ENCODE measurements around the gene POLR3H. TPM values are rescaled to one million over a fixed set of nuclear protein-coding genes. Genes with fewer than 3 reads are reported as not detected.
A peak's percentile ranks its signal among the peaks of the same experiment; 100 is the strongest.

The POLR3H gene
- polyA plus RNA-seq, 1 donor (not counting 4 experiments of a cell fraction or from before 2014, with no cell fraction given), result 44.7 TPM

GRCh38 chr22:41517172-41518047 is 26.9 kb downstream of the POLR3H start:
- dilution Hi-C loops (cut with MboI; ENCODE audit: extremely low pct_ligation_motif_present, low sequenced_read_pairs), result no loop called here
- FAIRE-seq, result peak; percentile 86
- Histone ChIP-seq H3K9me1 (ENCODE audit: control insufficient read depth, extremely low read depth, insufficient read depth, low read length) (no peaks in the 10 kb centered on the region), H3K4me3 (ENCODE audit: control insufficient read depth in 2 of 3, extremely low read depth in 1 of 3, insufficient read depth in 2 of 3, low read depth in 1 of 3, low read length in 3 of 3) (no peak overlapping the region), H2AFZ (ENCODE audit: control insufficient read depth, low read length) (no peak overlapping the region), H4K20me1 (ENCODE audit: control insufficient read depth, extremely low read depth, insufficient read depth, low read length) (no peaks in the 10 kb centered on the region), H3K36me3 (ENCODE audit: control insufficient read depth in 2 of 2, extremely low read depth in 1 of 2, insufficient read depth in 2 of 2, low read length in 2 of 2) (peaks cover 26 to 39% of the 10 kb centered on the region in 2 experiments), H3K79me2 (ENCODE audit: control insufficient read depth, insufficient read depth, low read length) (no peaks in the 10 kb centered on the region), H3K9ac (ENCODE audit: control insufficient read depth, extremely low read depth, insufficient read depth, low read length) (no peak overlapping the region), H3K4me1 (ENCODE audit: control insufficient read depth, extremely low read depth, insufficient read depth, low read length) (peaks cover 22% of the 10 kb centered on the region), H3K4me2 (ENCODE audit: control insufficient read depth, extremely low read depth, insufficient read depth, low read depth, low read length) (peak overlapping the region; percentile 71), H3K9me3 (ENCODE audit: control insufficient read depth, low read depth, low read length) (no peaks in the 10 kb centered on the region), H3K27ac (ENCODE audit: control insufficient read depth, insufficient read depth, low read length) (peak overlapping the region; percentile 65), H3K27me3 (ENCODE audit: control insufficient read depth, extremely low read depth, insufficient read depth, low read length) (no peaks in the 10 kb centered on the region)
- TF ChIP-seq EZH2 (IDR thresholded peaks at IDR 0.05; ENCODE audit: low read length), result no peak
- peak; percentile 85 to 92 (median 87) for TF ChIP-seq CTCF (optimal IDR thresholded peaks at IDR 0.05 in 1 of 3, IDR thresholded peaks at IDR 0.05 in 1 of 3, conservative IDR thresholded peaks at IDR 0.05 in 1 of 3; ENCODE audit: extremely low read depth in 1 of 3, insufficient read depth in 2 of 3, low read length in 3 of 3)
- DNase-seq (ENCODE audit: low read depth, low spot score), result no peak

DNA sequence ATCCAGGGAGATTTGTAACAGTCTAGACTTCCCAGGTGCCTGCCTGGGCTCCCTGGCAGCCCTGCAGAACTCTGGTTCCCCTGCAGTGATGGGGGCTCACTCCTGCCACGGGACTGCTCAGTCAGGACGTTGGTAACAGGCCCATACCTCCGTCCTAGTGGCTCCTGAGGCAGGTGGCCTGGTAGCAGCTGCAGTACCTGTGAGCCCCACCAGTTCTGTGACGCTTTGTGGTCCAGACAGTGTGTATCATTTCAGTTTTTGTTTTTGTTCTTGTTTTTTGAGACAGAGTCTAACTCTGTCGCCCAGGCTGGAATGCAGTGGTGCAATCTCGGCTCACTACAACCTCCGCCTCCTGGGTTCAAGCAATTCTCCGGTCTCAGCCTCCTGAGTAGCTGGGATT is 27.8 kb downstream of the POLR3H start:
- Histone ChIP-seq H3K4me1 (ENCODE audit: control insufficient read depth, extremely low read depth, insufficient read depth, low read length) (peaks cover 23% of the 10 kb centered on the region), H3K27ac (ENCODE audit: control insufficient read depth, insufficient read depth, low read length) (no peak overlapping the region), H3K9me1 (ENCODE audit: control insufficient read depth, extremely low read depth, insufficient read depth, low read length) (no peaks in the 10 kb centered on the region), H3K4me2 (ENCODE audit: control insufficient read depth, extremely low read depth, insufficient read depth, low read depth, low read length) (no peak overlapping the region), H3K9me3 (ENCODE audit: control insufficient read depth, low read depth, low read length) (no peaks in the 10 kb centered on the region), H3K27me3 (ENCODE audit: control insufficient read depth, extremely low read depth, insufficient read depth, low read length) (no peaks in the 10 kb centered on the region), H4K20me1 (ENCODE audit: control insufficient read depth, extremely low read depth, insufficient read depth, low read length) (no peaks in the 10 kb centered on the region), H3K36me3 (ENCODE audit: control insufficient read depth in 2 of 2, extremely low read depth in 1 of 2, insufficient read depth in 2 of 2, low read length in 2 of 2) (peaks cover 28 to 41% of the 10 kb centered on the region in 2 experiments), H2AFZ (ENCODE audit: control insufficient read depth, low read length) (no peak overlapping the region), H3K4me3 (ENCODE audit: control insufficient read depth in 2 of 3, extremely low read depth in 1 of 3, insufficient read depth in 2 of 3, low read depth in 1 of 3, low read length in 3 of 3) (no peak overlapping the region), H3K79me2 (ENCODE audit: control insufficient read depth, insufficient read depth, low read length) (no peaks in the 10 kb centered on the region), H3K9ac (ENCODE audit: control insufficient read depth, extremely low read depth, insufficient read depth, low read length) (no peak overlapping the region)
- TF ChIP-seq EZH2 (IDR thresholded peaks at IDR 0.05; ENCODE audit: low read length), result no peak
- no peak for TF ChIP-seq CTCF (optimal IDR thresholded peaks at IDR 0.05 in 1 of 3, IDR thresholded peaks at IDR 0.05 in 1 of 3, conservative IDR thresholded peaks at IDR 0.05 in 1 of 3; ENCODE audit: extremely low read depth in 1 of 3, insufficient read depth in 2 of 3, low read length in 3 of 3)
- dilution Hi-C loops (cut with MboI; ENCODE audit: extremely low pct_ligation_motif_present, low sequenced_read_pairs), result no loop called here
- FAIRE-seq (no peak), DNase-seq (ENCODE audit: low read depth, low spot score) (no peak)
